ENCODE data around the gene MSH5. TPM values are rescaled to one million over a fixed set of nuclear protein-coding genes. Genes with fewer than 3 reads are reported as not detected.
"Not testable (repeated sequence)": the region's sequence is repeated elsewhere in the genome, so short reads cannot be mapped to it uniquely, and the experiment has no call there.

Gene MSH5
- total RNA-seq, 1 experiment from 2014 or later = 43.1 TPM

DNA sequence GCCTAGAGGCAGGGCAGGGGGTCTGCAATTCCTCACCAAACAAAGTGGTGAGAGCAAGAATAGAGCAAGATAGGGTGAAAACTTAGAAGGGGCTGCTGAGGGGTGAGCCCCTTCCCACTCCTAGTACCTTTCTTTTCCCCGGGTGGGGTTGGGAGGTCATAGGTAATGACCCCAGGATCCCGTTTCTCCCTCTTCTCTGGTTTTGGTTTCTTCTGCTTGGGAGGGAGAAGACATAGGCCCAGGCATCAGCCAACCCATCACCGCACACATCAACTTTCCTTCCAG is 52.2 kb downstream of the MSH5 start:
- H3K36me3 Mint-ChIP-seq = peaks cover 29% of the 10 kb centered on the region
- DNase-seq (ENCODE audit: low spot score) (no peak), ATAC-seq (no peak)
- H3K9me3 Mint-ChIP-seq = no peaks in the 10 kb centered on the region
- POLR2A ChIA-PET = interaction anchor here (1.1 to 1.2 kb wide), 2 partner anchors 17 to 36 kb away, joined by 3 read pairs; partner anchors contain the start of gene HSPA1B
- TF ChIP-seq SMAD4 (CRISPR knock-in tag; IDR thresholded peaks at IDR 0.05) (no peak), PREB (CRISPR knock-in tag; IDR thresholded peaks at IDR 0.05; ENCODE audit: borderline replicate concordance) (no peak), PRRX2 (CRISPR knock-in tag; IDR thresholded peaks at IDR 0.05) (no peak), CREB1 (CRISPR knock-in tag; IDR thresholded peaks at IDR 0.05) (no peak), ETV6 (CRISPR knock-in tag; IDR thresholded peaks at IDR 0.05) (no peak), IRF1 (CRISPR knock-in tag; IDR thresholded peaks at IDR 0.05) (no peak), ZNF281 (CRISPR knock-in tag; IDR thresholded peaks at IDR 0.05) (no peak), NFATC4 (CRISPR knock-in tag; IDR thresholded peaks at IDR 0.05) (no peak), ZNF219 (CRISPR knock-in tag; IDR thresholded peaks at IDR 0.05; ENCODE audit: borderline replicate concordance) (no peak)
- TF ChIP-seq, protein P1, sequence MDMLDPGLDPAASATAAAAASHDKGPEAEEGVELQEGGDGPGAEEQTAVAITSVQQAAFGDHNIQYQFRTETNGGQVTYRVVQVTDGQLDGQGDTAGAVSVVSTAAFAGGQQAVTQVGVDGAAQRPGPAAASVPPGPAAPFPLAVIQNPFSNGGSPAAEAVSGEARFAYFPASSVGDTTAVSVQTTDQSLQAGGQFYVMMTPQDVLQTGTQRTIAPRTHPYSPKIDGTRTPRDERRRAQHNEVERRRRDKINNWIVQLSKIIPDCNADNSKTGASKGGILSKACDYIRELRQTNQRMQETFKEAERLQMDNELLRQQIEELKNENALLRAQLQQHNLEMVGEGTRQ (CRISPR knock-in tag; IDR thresholded peaks at IDR 0.05) = no peak
- no peaks in the 10 kb centered on the region for H3K27me3 Mint-ChIP-seq (ENCODE audit: low read depth)
- H3K27ac Mint-ChIP-seq = no peak overlapping the region; the same call in 1 of the 2 replicates
- peaks cover 9% of the 10 kb centered on the region for H3K4me1 Mint-ChIP-seq
- CTCF ChIA-PET = interaction anchor here (0.5 to 2.0 kb wide), 32 partner anchors 15 to 256 kb away, joined by 3 to 23 read pairs (median 6); partner anchors contain the start of genes ATP6V1G2, C6orf47, CFB and GPANK1
- no peak overlapping the region for H3K4me3 Mint-ChIP-seq

DNA sequence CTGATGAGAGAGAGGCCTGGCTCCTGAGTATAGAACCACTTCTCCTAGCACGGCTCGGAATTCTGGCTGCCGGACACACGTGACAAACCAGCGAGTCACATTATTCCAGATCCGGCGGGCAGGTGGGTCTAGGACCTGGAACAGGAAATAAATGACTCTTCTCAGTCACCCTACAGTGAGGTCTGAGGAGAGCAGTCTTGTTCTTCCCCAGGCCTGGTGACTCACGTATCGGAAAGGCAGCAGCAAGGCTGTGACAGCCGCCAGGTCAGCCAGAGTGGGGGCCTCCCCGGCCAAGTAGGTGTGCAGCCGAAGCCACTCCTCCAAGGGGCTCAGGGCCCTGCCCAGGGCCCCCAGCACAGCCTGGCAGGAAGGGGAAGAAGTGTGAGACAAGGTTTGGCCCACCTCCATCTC is 53.0 kb downstream of the MSH5 start:
- no peak for DNase-seq (ENCODE audit: low spot score)
- ChIA-PET POLR2A (no interaction called here), CTCF (interaction anchor here (2.0 kb wide), 2 partner anchors 23 to 52 kb away, joined by 14 to 23 read pairs; partner anchors contain the start of gene MSH5)

GRCh38 chr6:31793927-31794245 is 54.1 kb downstream of the MSH5 start:
- ATAC-seq; POLR2A ChIA-PET; DNase-seq (ENCODE audit: low spot score); H3K27me3 Mint-ChIP-seq (ENCODE audit: low read depth); H3K4me1 Mint-ChIP-seq; H3K9me3 Mint-ChIP-seq: not testable (repeated sequence)
- Mint-ChIP-seq H3K36me3 (peaks cover 34% of the 10 kb centered on the region), H3K4me3 (peak overlapping the region; percentile 99), H3K27ac (peak overlapping the region; percentile 8; the same call in 1 of the 2 replicates)
- CTCF ChIA-PET = interaction anchor here (0.7 kb wide), 1 partner anchor 130 kb away, joined by 3 read pairs; no protein-coding TSS in a partner anchor

More for the DNA sequence above, 53.0 kb downstream of the MSH5 start:
- Mint-ChIP-seq H3K27ac (no peak overlapping the region), H3K4me3 (no peak overlapping the region), H3K9me3 (no peaks in the 10 kb centered on the region), H3K4me1 (peaks cover 9% of the 10 kb centered on the region), H3K27me3 (ENCODE audit: low read depth) (no peaks in the 10 kb centered on the region), H3K36me3 (peaks cover 31% of the 10 kb centered on the region)
- no peak for TF ChIP-seq TEAD4 (CRISPR knock-in tag; IDR thresholded peaks at IDR 0.05)
- no peak for TF ChIP-seq MYBL2 (CRISPR knock-in tag; IDR thresholded peaks at IDR 0.05)
- no peak for TF ChIP-seq NR2C2 (CRISPR knock-in tag; IDR thresholded peaks at IDR 0.05)
- TF ChIP-seq EMX1 (CRISPR knock-in tag; IDR thresholded peaks at IDR 0.05) = no peak
- TF ChIP-seq, protein P2, sequence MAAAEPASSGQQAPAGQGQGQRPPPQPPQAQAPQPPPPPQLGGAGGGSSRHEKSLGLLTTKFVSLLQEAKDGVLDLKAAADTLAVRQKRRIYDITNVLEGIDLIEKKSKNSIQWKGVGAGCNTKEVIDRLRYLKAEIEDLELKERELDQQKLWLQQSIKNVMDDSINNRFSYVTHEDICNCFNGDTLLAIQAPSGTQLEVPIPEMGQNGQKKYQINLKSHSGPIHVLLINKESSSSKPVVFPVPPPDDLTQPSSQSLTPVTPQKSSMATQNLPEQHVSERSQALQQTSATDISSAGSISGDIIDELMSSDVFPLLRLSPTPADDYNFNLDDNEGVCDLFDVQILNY (CRISPR knock-in tag; IDR thresholded peaks at IDR 0.05) = no peak
- TF ChIP-seq ZNF396 (CRISPR knock-in tag; IDR thresholded peaks at IDR 0.05; ENCODE audit: borderline replicate concordance) = no peak
- TF ChIP-seq, protein P3, sequence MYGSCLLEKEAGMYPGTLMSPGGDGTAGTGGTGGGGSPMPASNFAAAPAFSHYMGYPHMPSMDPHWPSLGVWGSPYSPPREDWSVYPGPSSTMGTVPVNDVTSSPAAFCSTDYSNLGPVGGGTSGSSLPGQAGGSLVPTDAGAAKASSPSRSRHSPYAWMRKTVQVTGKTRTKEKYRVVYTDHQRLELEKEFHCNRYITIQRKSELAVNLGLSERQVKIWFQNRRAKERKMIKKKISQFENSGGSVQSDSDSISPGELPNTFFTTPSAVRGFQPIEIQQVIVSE (CRISPR knock-in tag; IDR thresholded peaks at IDR 0.05; ENCODE audit: borderline replicate concordance) = no peak
- no peak for TF ChIP-seq SOX15 (CRISPR knock-in tag; IDR thresholded peaks at IDR 0.05)
- TF ChIP-seq ERG (CRISPR knock-in tag; IDR thresholded peaks at IDR 0.05) = no peak
- TF ChIP-seq ZNF263 (CRISPR knock-in tag; IDR thresholded peaks at IDR 0.05; ENCODE audit: low read depth) = no peak
- no peak for TF ChIP-seq CBFB (CRISPR knock-in tag; IDR thresholded peaks at IDR 0.05; ENCODE audit: low read depth)
- TF ChIP-seq JUN (CRISPR knock-in tag; IDR thresholded peaks at IDR 0.05) = no peak
- TF ChIP-seq, protein P4, sequence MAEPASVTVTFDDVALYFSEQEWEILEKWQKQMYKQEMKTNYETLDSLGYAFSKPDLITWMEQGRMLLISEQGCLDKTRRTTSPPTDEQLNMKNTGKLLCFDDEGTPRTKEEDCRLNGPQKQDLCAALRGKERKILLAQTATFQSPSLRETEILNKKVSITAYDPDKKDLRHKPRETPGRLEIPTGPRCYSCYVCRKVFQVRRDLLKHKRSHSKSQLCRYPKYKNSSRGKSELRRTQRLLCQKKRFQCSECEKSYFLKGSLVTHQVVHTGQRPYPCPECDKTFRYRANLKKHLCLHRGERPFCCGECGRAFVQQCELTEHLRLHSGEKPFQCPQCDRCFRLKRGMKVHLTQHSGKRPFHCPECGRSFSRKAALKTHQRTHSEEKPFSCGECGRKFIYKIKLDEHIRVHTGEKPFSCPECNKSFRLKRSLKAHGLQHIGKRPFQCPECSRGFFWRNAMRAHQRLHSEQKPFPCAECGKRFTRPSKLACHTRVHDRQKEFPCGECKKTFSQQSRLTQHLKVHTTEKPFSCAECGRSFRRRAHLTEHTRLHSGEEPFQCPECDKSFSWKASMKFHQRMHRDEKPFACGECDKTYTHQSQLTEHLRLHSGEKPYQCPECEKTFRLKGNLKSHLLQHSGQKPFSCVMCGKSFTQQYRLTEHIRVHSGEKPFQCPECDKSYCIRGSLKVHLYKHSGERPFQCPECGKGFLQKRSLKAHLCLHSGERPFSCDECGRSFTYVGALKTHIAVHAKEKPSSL (CRISPR knock-in tag; conservative IDR thresholded peaks at IDR 0.05) = no peak
- ATAC-seq = no peak

All from WTC11 (cell line).